HG02840 (cell line): ENCODE measurements around the gene NCAPG2.

Experiments
- ATAC-seq: cut with Tn5 transposase; IDR thresholded peaks from one replicate; pipeline ENCODE4 v1.9.1; 2021; ENCODE audit warnings: mild to moderate bottlenecking, moderate library complexity, moderate number of reproducible peaks; ENCODE audit not compliant: unreplicated experiment, low FRiP score

Gene NCAPG2

GRCh38 chr7:158704524-158705233 lies at the start of gene NCAPG2:
TSS of gene NCAPG2 (minus strand) at chr7:158704804. CDS start at chr7:158701899, 2,905 bp downstream.
- peak; percentile 95 for ATAC-seq

GRCh38 chr7:158753900-158754299 lies 49.3 kb upstream of the NCAPG2 start:
- no peak for ATAC-seq

- ATAC-seq = no peak
Measured at GRCh38 chr7:158751751-158752150, 47.1 kb upstream of the NCAPG2 start.

GRCh38 chr7:158751199-158751598 lies 46.6 kb upstream of the NCAPG2 start:
- ATAC-seq = no peak

- ATAC-seq = no peak
Measured at GRCh38 chr7:158750702-158751101, 46.1 kb upstream of the NCAPG2 start.

GRCh38 chr7:158749396-158749795 lies 44.8 kb upstream of the NCAPG2 start:
- ATAC-seq = no peak

- no peak for ATAC-seq
Measured at GRCh38 chr7:158748335-158748734, 43.7 kb upstream of the NCAPG2 start.

GRCh38 chr7:158747408-158747807 lies 42.8 kb upstream of the NCAPG2 start:
- ATAC-seq = no peak

GRCh38 chr7:158746957-158747356 lies 42.4 kb upstream of the NCAPG2 start:
- ATAC-seq = no peak

GRCh38 chr7:158745057-158745715 lies 40.6 kb upstream of the NCAPG2 start:
- ATAC-seq = no peak

GRCh38 chr7:158744070-158744469 lies 39.5 kb upstream of the NCAPG2 start:
- no peak for ATAC-seq

GRCh38 chr7:158743219-158743618 lies 38.6 kb upstream of the NCAPG2 start:
- ATAC-seq = no peak

- ATAC-seq = no peak
Measured at GRCh38 chr7:158742065-158742821, 37.6 kb upstream of the NCAPG2 start.

- ATAC-seq = no peak
Measured at GRCh38 chr7:158741294-158741666, 36.7 kb upstream of the NCAPG2 start.

GRCh38 chr7:158740657-158741293 lies 36.2 kb upstream of the NCAPG2 start:
- no peak for ATAC-seq

- no peak for ATAC-seq
Measured at GRCh38 chr7:158740013-158740656, 35.5 kb upstream of the NCAPG2 start.

GRCh38 chr7:158738841-158739240 lies 34.2 kb upstream of the NCAPG2 start:
- ATAC-seq = no peak

GRCh38 chr7:158737064-158737695 lies 32.6 kb upstream of the NCAPG2 start:
- no peak for ATAC-seq

GRCh38 chr7:158735935-158736334 lies 31.3 kb upstream of the NCAPG2 start:
- no peak for ATAC-seq

GRCh38 chr7:158734861-158735260 lies 30.3 kb upstream of the NCAPG2 start:
- no peak for ATAC-seq
